ENCODE results near the gene RAB9A.

DNA sequence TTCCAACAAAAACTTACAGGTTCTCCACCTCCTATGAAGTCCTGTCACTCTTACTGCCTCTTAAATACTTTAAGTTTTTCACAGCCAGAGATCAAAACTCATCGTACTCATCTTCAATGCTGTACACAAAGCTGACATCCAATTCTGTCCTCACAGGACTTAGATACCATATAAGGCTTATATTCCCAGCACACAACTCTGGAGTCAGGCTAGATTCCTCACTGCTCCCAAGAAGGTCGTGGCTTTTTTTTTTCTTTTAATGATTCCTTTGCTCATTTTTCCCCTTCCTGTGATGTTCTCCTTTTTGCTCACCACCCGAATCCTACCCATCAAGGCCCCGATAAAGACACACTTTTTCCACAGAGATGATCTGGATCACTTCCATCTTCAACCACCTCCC lies 44.6 kb downstream of the RAB9A start:
- TF ChIP-seq, protein P1, sequence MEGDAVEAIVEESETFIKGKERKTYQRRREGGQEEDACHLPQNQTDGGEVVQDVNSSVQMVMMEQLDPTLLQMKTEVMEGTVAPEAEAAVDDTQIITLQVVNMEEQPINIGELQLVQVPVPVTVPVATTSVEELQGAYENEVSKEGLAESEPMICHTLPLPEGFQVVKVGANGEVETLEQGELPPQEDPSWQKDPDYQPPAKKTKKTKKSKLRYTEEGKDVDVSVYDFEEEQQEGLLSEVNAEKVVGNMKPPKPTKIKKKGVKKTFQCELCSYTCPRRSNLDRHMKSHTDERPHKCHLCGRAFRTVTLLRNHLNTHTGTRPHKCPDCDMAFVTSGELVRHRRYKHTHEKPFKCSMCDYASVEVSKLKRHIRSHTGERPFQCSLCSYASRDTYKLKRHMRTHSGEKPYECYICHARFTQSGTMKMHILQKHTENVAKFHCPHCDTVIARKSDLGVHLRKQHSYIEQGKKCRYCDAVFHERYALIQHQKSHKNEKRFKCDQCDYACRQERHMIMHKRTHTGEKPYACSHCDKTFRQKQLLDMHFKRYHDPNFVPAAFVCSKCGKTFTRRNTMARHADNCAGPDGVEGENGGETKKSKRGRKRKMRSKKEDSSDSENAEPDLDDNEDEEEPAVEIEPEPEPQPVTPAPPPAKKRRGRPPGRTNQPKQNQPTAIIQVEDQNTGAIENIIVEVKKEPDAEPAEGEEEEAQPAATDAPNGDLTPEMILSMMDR (IDR thresholded peaks at IDR 0.05): no peak
- TF ChIP-seq POLR2AphosphoS5 (IDR thresholded peaks at IDR 0.05): no peak
- no peak for TF ChIP-seq EP300 (IDR thresholded peaks at IDR 0.05)
